Spleen (tissue), 11 donors: ENCODE measurements around the gene FTO. TPM values are rescaled to one million over a fixed set of nuclear protein-coding genes. Genes with fewer than 3 reads are reported as not detected.
A peak's percentile ranks its signal among the peaks of the same experiment; 100 is the strongest.
"Not testable (repeated sequence)": the region's sequence is repeated elsewhere in the genome, so short reads cannot be mapped to it uniquely, and the experiment has no call there.

Source experiments
- DNase-seq: peaks from one replicate; pipeline ENCODE4 v3.0.0-alpha.2; 2020
- H3K27ac ChIP-seq, 8 donors: fragments of 200-600 bp; sonication (generic) in 7 of 8; 1 replicate in 4 of 8; 2 replicates in 4 of 8; pipeline versions ENCODE4 v1.5.0 to v1.8.0; 2016 to 2021; ENCODE audit warnings: inconsistent platforms in 4 of 8, mild to moderate bottlenecking in 4 of 8, moderate library complexity in 1 of 8
- H3K27me3 ChIP-seq, 7 donors: fragments of 200-600 bp; sonication (generic) in 6 of 7; replicated peaks in 1 of 7; 1 replicate in 4 of 7; 2 replicates in 3 of 7; pipeline versions ENCODE4 v1.5.0 to v1.8.0; 2016 to 2021; ENCODE audit warnings: inconsistent platforms in 3 of 7, mild to moderate bottlenecking in 1 of 7
- H3K36me3 ChIP-seq, 6 donors: fragments of 200-600 bp; sonication (generic) in 5 of 6; 1 replicate in 4 of 6; 2 replicates in 2 of 6; pipeline versions ENCODE4 v1.5.0 to v1.8.0; 2016 to 2021; ENCODE audit warnings: inconsistent platforms in 2 of 6
- H3K4me1 ChIP-seq, 6 donors: fragments of 200-600 bp; sonication (generic) in 5 of 6; 1 replicate in 3 of 6; 2 replicates in 3 of 6; pipeline versions ENCODE4 v1.5.0 to v1.8.0; 2016 to 2021; ENCODE audit warnings: inconsistent platforms in 3 of 6
- H3K4me3 ChIP-seq, 8 donors: fragments of 200-600 bp; sonication (generic) in 7 of 8; 1 replicate in 4 of 8; 2 replicates in 4 of 8; pipeline versions ENCODE4 v1.5.0 to v1.8.0; 2016 to 2021; ENCODE audit warnings: inconsistent platforms in 4 of 8, mild to moderate bottlenecking in 4 of 8, moderate library complexity in 2 of 8
- H3K9me3 ChIP-seq, 8 donors: fragments of 200-600 bp; sonication (generic) in 7 of 8; 1 replicate in 4 of 8; 2 replicates in 4 of 8; pipeline versions ENCODE4 v1.5.0 to v1.8.0; 2016 to 2021; ENCODE audit warnings: inconsistent platforms in 4 of 8
- POLR2A ChIP-seq, 3 donors: fragments of 450-650 bp; IDR thresholded peaks; one replicate each; pipeline ENCODE4 v1.5.1; 2017; ENCODE audit warnings: antibody characterized with exemption in 3 of 3, mild to moderate bottlenecking in 1 of 3
- POLR2AphosphoS5 ChIP-seq, 3 donors: sonication (generic); formaldehyde crosslinking; IDR thresholded peaks; one replicate each; pipeline ENCODE4 v1.5.1; 2017; ENCODE audit warnings: antibody characterized with exemption in 3 of 3
- WGBS, 5 donors: extraction: QIAGEN DNeasy Blood & Tissue Kit in 3 of 5; methylation state at CpG; one replicate each; pipeline versions ENCODE4 v1.1.5 to v1.1.7; 2013 to 2018; 5-methylcytosine and 5-hydroxymethylcytosine counted together
- intact Hi-C: fragments of 100-400 bp; cut with DNase I; formaldehyde crosslinking; loops from one replicate; pipeline ENCODE4 v1.15.0; 2023; ENCODE audit warnings: low total_unique reads
- polyA plus RNA-seq, 3 donors: library from polyadenylated mRNA; stranded (reverse); fragments of 200-250 nt; gene quantifications; one replicate each; pipeline ENCODE4 v1.2.1, GENCODE V29; 2013
- total RNA-seq, 7 donors: library from RNA; depleted of rRNA in 3 of 7; stranded (reverse); fragments of >200 nt in 3 of 7; fragmentation: NEBNext Ultra II Directional in 4 of 7; extraction: Animal tissue kit (Norgen Biotek cat#: 25700) in 4 of 7; gene quantifications; one replicate each; pipeline versions ENCODE4 v1.1.0 to v1.2.1, GENCODE V29; 2016 to 2021
- TF ChIP-seq, protein P1 (sequence below), 11 experiments: fragments of 200-600 bp in 7 of 11; fragments of 450-650 bp in 4 of 11; sonication (generic) in 4 of 11; IDR thresholded peaks in 8 of 11; conservative IDR thresholded peaks in 3 of 11; 1 replicate in 7 of 11; 2 replicates in 4 of 11; pipeline versions ENCODE4 v1.4.0 to v1.8.0; 2016 to 2021; ENCODE audit warnings: antibody characterized with exemption in 11 of 11, inconsistent platforms in 4 of 11, mild to moderate bottlenecking in 1 of 11
- donor health status: healthy with polysubstance abuse.
- donor health status: DM: no; HTN: no; CAD: no; lungs with moderate emphysema.
- donor health status: DM: no; HTN: no; CAD: no.
- donor health status: Bipolar disorder and iron deficiency.
- donor health status: healthy.
- donor health status: DM: no; HTN: no; CAD: no.
- donor health status: DM: yes; HTN: yes; CAD: no.

FTO gene
- total and polyA plus RNA-seq, 10 donors: 6.8 to 89.8 (median 68.4) TPM

- DNase-seq: no peak
- no peaks in the 10 kb centered on the region for H3K9me3 ChIP-seq
- peaks cover 0 to 47% (median 6%) of the 10 kb centered on the region in 6 donors for H3K36me3 ChIP-seq
- 46 to 65% (median 59%) methylated on average over 4 of the region's 4 CpGs for WGBS, 5 donors
- H3K27me3 ChIP-seq: no peaks in the 10 kb centered on the region
- no peak overlapping the region for H3K27ac ChIP-seq
- H3K4me1 ChIP-seq: no peaks in the 10 kb centered on the region
- no peak overlapping the region for H3K4me3 ChIP-seq
- intact Hi-C loops: no loop called here
- TF ChIP-seq POLR2AphosphoS5 (IDR thresholded peaks at IDR 0.05) (no peak), POLR2A (IDR thresholded peaks at IDR 0.05) (no peak)
- TF ChIP-seq, protein P1, sequence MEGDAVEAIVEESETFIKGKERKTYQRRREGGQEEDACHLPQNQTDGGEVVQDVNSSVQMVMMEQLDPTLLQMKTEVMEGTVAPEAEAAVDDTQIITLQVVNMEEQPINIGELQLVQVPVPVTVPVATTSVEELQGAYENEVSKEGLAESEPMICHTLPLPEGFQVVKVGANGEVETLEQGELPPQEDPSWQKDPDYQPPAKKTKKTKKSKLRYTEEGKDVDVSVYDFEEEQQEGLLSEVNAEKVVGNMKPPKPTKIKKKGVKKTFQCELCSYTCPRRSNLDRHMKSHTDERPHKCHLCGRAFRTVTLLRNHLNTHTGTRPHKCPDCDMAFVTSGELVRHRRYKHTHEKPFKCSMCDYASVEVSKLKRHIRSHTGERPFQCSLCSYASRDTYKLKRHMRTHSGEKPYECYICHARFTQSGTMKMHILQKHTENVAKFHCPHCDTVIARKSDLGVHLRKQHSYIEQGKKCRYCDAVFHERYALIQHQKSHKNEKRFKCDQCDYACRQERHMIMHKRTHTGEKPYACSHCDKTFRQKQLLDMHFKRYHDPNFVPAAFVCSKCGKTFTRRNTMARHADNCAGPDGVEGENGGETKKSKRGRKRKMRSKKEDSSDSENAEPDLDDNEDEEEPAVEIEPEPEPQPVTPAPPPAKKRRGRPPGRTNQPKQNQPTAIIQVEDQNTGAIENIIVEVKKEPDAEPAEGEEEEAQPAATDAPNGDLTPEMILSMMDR (IDR thresholded peaks at IDR 0.05 in 8 of 11, conservative IDR thresholded peaks at IDR 0.05 in 3 of 11): no peak
These were observed 136.5 kb downstream of the FTO start for GRCh38 chr16:53840456-53840855.

DNA sequence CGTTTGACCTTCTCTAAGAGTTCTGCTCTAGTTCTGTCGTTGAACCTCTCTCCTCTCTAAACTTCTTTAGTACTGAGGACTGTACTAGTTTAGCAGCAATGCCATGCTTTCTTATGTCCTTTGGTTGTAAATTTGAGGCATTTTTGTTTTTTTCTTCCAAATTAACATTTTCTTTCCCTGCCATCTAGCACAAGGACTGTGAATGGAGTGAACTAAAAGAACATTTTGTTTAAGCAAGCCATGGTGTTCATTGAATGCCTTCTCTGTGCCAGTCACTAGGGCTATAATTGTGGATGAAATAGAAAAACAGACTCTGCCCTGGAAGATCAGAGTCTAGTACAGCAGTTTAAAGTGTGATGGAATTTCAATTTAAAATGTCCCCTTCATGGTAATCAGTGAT, 137.9 kb downstream of the FTO start:
- WGBS, 5 donors: 73 to 81% (median 75%) methylated on average over 2 of the region's 2 CpGs
- DNase-seq: no peak

GRCh38 chr16:53843084-53843483, 139.1 kb downstream of the FTO start:
- no peaks in the 10 kb centered on the region for H3K9me3 ChIP-seq
- no peak overlapping the region for H3K27ac ChIP-seq
- intact Hi-C loops: no loop called here
- no peak overlapping the region for H3K4me3 ChIP-seq
- H3K4me1 ChIP-seq: peaks cover 0 to 21% (median 5%) of the 10 kb centered on the region in 6 donors
- TF ChIP-seq POLR2A (IDR thresholded peaks at IDR 0.05) (no peak), POLR2AphosphoS5 (IDR thresholded peaks at IDR 0.05) (no peak)
- TF ChIP-seq, protein P1 (IDR thresholded peaks at IDR 0.05 in 8 of 11, conservative IDR thresholded peaks at IDR 0.05 in 3 of 11): no peak
- H3K27me3 ChIP-seq: no peaks in the 10 kb centered on the region
- 82 to 94% (median 89%) methylated on average over 1 of the region's 1 CpG for WGBS, 5 donors
- H3K36me3 ChIP-seq: peaks cover 0 to 41% (median 6%) of the 10 kb centered on the region in 6 donors
- no peak for DNase-seq

More for the DNA sequence above, 137.9 kb downstream of the FTO start:
- intact Hi-C loops: no loop called here
- Histone ChIP-seq H3K27me3 (no peaks in the 10 kb centered on the region), H3K9me3 (no peaks in the 10 kb centered on the region), H3K4me1 (peaks cover 0 to 9% (median under 1%) of the 10 kb centered on the region in 6 donors), H3K27ac (no peak overlapping the region), H3K4me3 (no peak overlapping the region), H3K36me3 (peaks cover 0 to 46% (median 6%) of the 10 kb centered on the region in 6 donors)
- TF ChIP-seq POLR2AphosphoS5 (IDR thresholded peaks at IDR 0.05) (no peak), POLR2A (IDR thresholded peaks at IDR 0.05) (no peak)
- TF ChIP-seq, protein P1 (IDR thresholded peaks at IDR 0.05 in 8 of 11, conservative IDR thresholded peaks at IDR 0.05 in 3 of 11): no peak

- Histone ChIP-seq H3K4me3 (no peak overlapping the region), H3K27ac (no peak overlapping the region), H3K9me3 (no peaks in the 10 kb centered on the region), H3K36me3 (peaks cover 0 to 52% (median 6%) of the 10 kb centered on the region in 6 donors), H3K4me1 (peaks cover 0 to 36% (median 5%) of the 10 kb centered on the region in 6 donors), H3K27me3 (no peaks in the 10 kb centered on the region)
- TF ChIP-seq POLR2AphosphoS5 (IDR thresholded peaks at IDR 0.05) (no peak), POLR2A (IDR thresholded peaks at IDR 0.05) (no peak)
- TF ChIP-seq, protein P1 (IDR thresholded peaks at IDR 0.05 in 8 of 11, conservative IDR thresholded peaks at IDR 0.05 in 3 of 11): no peak
- no peak for DNase-seq
- WGBS, 5 donors: 72 to 86% (median 83%) methylated on average over 3 of the region's 3 CpGs
- intact Hi-C loops: no loop called here
These were observed 140.8 kb downstream of the FTO start for GRCh38 chr16:53844804-53845203.

DNA sequence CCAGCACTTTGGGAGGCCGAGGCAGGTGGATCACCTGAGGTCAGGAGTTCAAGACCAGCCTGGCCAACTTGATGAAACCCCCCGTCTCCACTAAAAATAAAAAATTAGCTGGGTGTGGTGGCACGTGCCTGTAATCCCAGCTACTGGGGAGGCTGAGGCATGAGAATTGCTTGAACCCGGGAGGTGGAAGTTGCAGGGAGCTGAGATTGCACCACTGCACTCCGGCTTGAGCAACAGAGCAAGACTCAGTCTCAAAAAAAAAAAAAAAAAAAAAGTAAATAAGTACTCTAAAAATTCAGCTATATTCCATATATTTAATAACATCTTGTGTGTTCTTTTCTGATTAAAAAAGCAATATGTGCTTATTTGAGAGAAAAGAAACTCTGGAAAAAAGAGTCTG, 142.6 kb downstream of the FTO start:
- DNase-seq, intact Hi-C loops, H3K4me3 ChIP-seq, H3K9me3 ChIP-seq, H3K27me3 ChIP-seq: not testable (repeated sequence)
- H3K36me3 ChIP-seq: peaks cover 0 to 52% (median 6%) of the 10 kb centered on the region in 6 donors
- peaks cover 0 to 37% (median 5%) of the 10 kb centered on the region in 6 donors for H3K4me1 ChIP-seq
- peak overlapping the region in 1 of 8 donors; percentile 74 for H3K27ac ChIP-seq
- 69 to 86% (median 83%) methylated on average over 5 of the region's 5 CpGs for WGBS, 5 donors
